ENCODE measurements around the gene CES3.
A peak's percentile ranks its signal among the peaks of the same experiment; 100 is the strongest.

Gene CES3

GRCh38 chr16:67015313-67015731, 54.3 kb downstream of the CES3 start:
- Histone ChIP-seq H3K36me3 (ENCODE audit: control insufficient read depth, insufficient read depth, low read length) (no peaks in the 10 kb centered on the region), H3K4me3 (ENCODE audit: insufficient read depth, low read depth, low read length, poor library complexity, severe bottlenecking) (no peak overlapping the region), H3K27ac (ENCODE audit: insufficient read depth, low read length, poor library complexity, severe bottlenecking) (no peak overlapping the region), H3K9me3 (ENCODE audit: control insufficient read depth, low read length) (no peaks in the 10 kb centered on the region), H3K27me3 (replicated peaks; ENCODE audit: control insufficient read depth, insufficient read depth, low read length, poor library complexity, severe bottlenecking) (no peaks in the 10 kb centered on the region), H3K4me1 (ENCODE audit: control insufficient read depth, insufficient read depth, low read length, poor library complexity, severe bottlenecking) (peaks cover 14% of the 10 kb centered on the region)
- no peak for DNase-seq

DNA sequence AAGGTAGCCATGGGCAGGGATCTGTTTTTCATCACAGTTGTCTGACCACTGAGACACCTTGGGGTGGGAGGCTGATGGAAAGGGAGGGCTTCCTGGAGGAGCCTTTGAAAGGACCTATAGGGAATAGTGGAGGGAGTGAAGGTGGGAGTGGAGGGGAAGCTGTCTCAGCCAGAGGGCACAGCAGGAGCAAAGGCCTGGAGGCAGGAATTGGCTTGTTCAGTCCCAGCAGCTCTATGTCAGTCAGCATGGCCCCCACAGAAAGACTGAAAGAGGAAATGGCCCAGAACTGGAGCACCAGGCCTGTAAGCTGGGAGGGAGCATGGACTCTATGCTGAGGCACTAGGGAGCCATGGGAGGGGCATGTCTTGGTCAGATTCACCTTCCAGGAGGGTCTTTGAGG, 55.1 kb downstream of the CES3 start:
- Histone ChIP-seq H3K27ac (ENCODE audit: insufficient read depth, low read length, poor library complexity, severe bottlenecking) (no peak overlapping the region), H3K9me3 (ENCODE audit: control insufficient read depth, low read length) (no peaks in the 10 kb centered on the region), H3K4me3 (ENCODE audit: insufficient read depth, low read depth, low read length, poor library complexity, severe bottlenecking) (no peak overlapping the region), H3K4me1 (ENCODE audit: control insufficient read depth, insufficient read depth, low read length, poor library complexity, severe bottlenecking) (peaks cover 14% of the 10 kb centered on the region), H3K36me3 (ENCODE audit: control insufficient read depth, insufficient read depth, low read length) (no peaks in the 10 kb centered on the region), H3K27me3 (replicated peaks; ENCODE audit: control insufficient read depth, insufficient read depth, low read length, poor library complexity, severe bottlenecking) (no peaks in the 10 kb centered on the region)
- no peak for DNase-seq

- no peaks in the 10 kb centered on the region for H3K9me3 ChIP-seq (ENCODE audit: control insufficient read depth, low read length)
- H3K4me1 ChIP-seq (ENCODE audit: control insufficient read depth, insufficient read depth, low read length, poor library complexity, severe bottlenecking), result peaks cover 14% of the 10 kb centered on the region
- no peak overlapping the region for H3K4me3 ChIP-seq (ENCODE audit: insufficient read depth, low read depth, low read length, poor library complexity, severe bottlenecking)
- no peaks in the 10 kb centered on the region for H3K36me3 ChIP-seq (ENCODE audit: control insufficient read depth, insufficient read depth, low read length)
- H3K27ac ChIP-seq (ENCODE audit: insufficient read depth, low read length, poor library complexity, severe bottlenecking), result no peak overlapping the region
- DNase-seq, result no peak
- H3K27me3 ChIP-seq (replicated peaks; ENCODE audit: control insufficient read depth, insufficient read depth, low read length, poor library complexity, severe bottlenecking), result no peaks in the 10 kb centered on the region
Measured at GRCh38 chr16:67016681-67017420, 55.8 kb downstream of the CES3 start.

DNA sequence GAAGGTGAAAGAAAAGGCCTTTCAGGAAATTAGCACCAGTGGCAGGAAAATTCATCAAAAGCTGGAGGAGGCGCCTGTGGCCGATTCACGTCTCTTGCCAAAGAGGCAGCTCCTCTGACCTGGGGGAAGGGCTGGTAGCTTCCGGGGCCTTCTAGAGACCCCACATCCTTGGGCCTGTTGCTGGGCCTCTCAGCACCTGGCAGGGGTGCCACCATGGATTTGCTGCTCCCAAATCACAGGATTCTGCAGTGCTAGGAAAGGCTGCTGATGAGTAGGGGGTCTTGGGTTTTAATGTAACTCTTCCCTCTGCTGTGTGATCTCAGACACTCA, 56.3 kb downstream of the CES3 start:
- Histone ChIP-seq H3K4me3 (ENCODE audit: insufficient read depth, low read depth, low read length, poor library complexity, severe bottlenecking) (no peak overlapping the region), H3K9me3 (ENCODE audit: control insufficient read depth, low read length) (no peaks in the 10 kb centered on the region), H3K27ac (ENCODE audit: insufficient read depth, low read length, poor library complexity, severe bottlenecking) (no peak overlapping the region), H3K4me1 (ENCODE audit: control insufficient read depth, insufficient read depth, low read length, poor library complexity, severe bottlenecking) (peaks cover 14% of the 10 kb centered on the region), H3K36me3 (ENCODE audit: control insufficient read depth, insufficient read depth, low read length) (no peaks in the 10 kb centered on the region), H3K27me3 (replicated peaks; ENCODE audit: control insufficient read depth, insufficient read depth, low read length, poor library complexity, severe bottlenecking) (no peaks in the 10 kb centered on the region)
- DNase-seq, result no peak

DNA sequence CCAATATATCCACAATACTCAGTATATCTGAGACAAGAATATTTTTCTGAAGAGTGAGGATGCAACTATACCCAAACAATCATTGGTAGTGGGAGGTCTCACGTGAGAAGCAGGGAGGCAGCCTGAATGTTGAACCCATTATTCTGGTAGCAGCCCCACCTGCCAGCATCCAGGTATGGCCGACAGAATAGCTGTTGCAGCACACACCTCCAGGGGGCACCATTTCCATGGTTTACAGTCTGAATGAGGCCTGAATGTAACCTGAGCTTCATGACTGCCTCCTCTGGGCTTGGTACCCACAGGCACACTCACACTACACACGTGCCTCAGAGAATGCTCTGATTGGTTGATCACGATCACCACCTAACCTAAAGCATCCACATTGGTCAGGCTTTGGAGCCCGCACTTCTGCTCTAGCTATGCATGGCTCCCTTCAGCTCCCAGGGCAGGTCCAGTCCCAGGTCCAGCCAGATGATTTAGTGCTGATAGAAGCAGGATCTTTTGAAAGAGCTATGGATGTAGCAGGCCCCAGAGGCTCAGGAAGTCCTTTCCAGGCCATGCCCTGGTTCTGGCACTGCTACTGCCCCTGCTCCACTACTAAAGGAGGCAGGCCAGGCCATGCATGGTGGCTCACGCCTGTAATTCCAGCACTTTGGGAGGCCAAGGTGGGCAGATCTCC, 56.9 kb downstream of the CES3 start:
- no peak overlapping the region for H3K4me3 ChIP-seq (ENCODE audit: insufficient read depth, low read depth, low read length, poor library complexity, severe bottlenecking)
- H3K36me3 ChIP-seq (ENCODE audit: control insufficient read depth, insufficient read depth, low read length), result no peaks in the 10 kb centered on the region
- H3K27me3 ChIP-seq (replicated peaks; ENCODE audit: control insufficient read depth, insufficient read depth, low read length, poor library complexity, severe bottlenecking), result no peaks in the 10 kb centered on the region
- H3K27ac ChIP-seq (ENCODE audit: insufficient read depth, low read length, poor library complexity, severe bottlenecking), result no peak overlapping the region
- peaks cover 14% of the 10 kb centered on the region for H3K4me1 ChIP-seq (ENCODE audit: control insufficient read depth, insufficient read depth, low read length, poor library complexity, severe bottlenecking)
- DNase-seq, result peak; percentile 64 to 76 (median 67)
- no peaks in the 10 kb centered on the region for H3K9me3 ChIP-seq (ENCODE audit: control insufficient read depth, low read length)

DNA sequence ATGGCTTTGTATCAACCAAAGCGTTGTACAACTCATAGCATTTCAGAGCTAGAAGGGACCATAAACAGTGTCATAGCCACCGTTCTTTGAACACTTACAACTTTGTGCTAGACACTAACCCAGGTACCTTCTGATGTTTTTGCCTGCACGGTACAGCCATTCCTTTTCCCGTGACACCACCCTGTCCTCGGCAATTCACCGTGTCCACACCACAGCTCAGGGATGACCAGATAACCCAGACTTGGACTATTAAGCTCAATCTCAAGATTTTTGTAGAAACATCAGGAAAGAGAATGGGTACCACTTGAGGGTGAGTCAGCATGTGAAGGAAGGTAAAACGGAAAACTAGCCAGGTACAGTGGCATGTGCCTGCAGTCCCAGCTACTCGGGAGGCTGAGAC, 58.1 kb downstream of the CES3 start:
- Histone ChIP-seq H3K4me1 (ENCODE audit: control insufficient read depth, insufficient read depth, low read length, poor library complexity, severe bottlenecking) (peaks cover 5% of the 10 kb centered on the region), H3K27ac (ENCODE audit: insufficient read depth, low read length, poor library complexity, severe bottlenecking) (no peak overlapping the region), H3K4me3 (ENCODE audit: insufficient read depth, low read depth, low read length, poor library complexity, severe bottlenecking) (no peak overlapping the region), H3K36me3 (ENCODE audit: control insufficient read depth, insufficient read depth, low read length) (no peaks in the 10 kb centered on the region), H3K27me3 (replicated peaks; ENCODE audit: control insufficient read depth, insufficient read depth, low read length, poor library complexity, severe bottlenecking) (no peaks in the 10 kb centered on the region), H3K9me3 (ENCODE audit: control insufficient read depth, low read length) (no peaks in the 10 kb centered on the region)
- DNase-seq, result no peak

DNA sequence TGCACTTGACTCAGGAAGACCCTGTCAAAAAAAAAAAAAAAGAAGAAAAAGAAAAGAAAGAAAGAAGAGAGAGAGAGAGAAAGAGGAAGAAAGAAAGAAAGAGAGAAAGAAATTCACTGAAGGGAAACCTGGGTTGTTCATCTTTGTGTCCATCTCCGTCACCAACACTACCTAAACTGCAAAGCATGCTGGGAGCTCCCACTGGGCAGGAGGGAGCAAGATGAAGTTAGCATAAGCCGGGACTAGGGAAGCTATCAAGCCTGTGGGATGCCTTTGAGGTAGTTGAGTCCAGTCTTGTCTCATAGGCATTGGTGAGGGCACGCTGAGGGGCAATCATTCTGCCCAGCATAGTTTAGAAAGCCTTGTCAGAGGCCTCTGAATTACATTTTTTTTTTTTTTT, 60.3 kb downstream of the CES3 start:
- no peak overlapping the region for H3K4me3 ChIP-seq (ENCODE audit: insufficient read depth, low read depth, low read length, poor library complexity, severe bottlenecking)

GRCh38 chr16:67022531-67023214, 61.6 kb downstream of the CES3 start:
- Histone ChIP-seq H3K27ac (ENCODE audit: insufficient read depth, low read length, poor library complexity, severe bottlenecking) (no peak overlapping the region), H3K4me1 (ENCODE audit: control insufficient read depth, insufficient read depth, low read length, poor library complexity, severe bottlenecking) (no peaks in the 10 kb centered on the region)

More for the DNA sequence above, 60.3 kb downstream of the CES3 start:
- H3K9me3 ChIP-seq (ENCODE audit: control insufficient read depth, low read length), result no peaks in the 10 kb centered on the region
- no peaks in the 10 kb centered on the region for H3K4me1 ChIP-seq (ENCODE audit: control insufficient read depth, insufficient read depth, low read length, poor library complexity, severe bottlenecking)
- H3K36me3 ChIP-seq (ENCODE audit: control insufficient read depth, insufficient read depth, low read length), result no peaks in the 10 kb centered on the region
- H3K27ac ChIP-seq (ENCODE audit: insufficient read depth, low read length, poor library complexity, severe bottlenecking), result no peak overlapping the region
- no peaks in the 10 kb centered on the region for H3K27me3 ChIP-seq (replicated peaks; ENCODE audit: control insufficient read depth, insufficient read depth, low read length, poor library complexity, severe bottlenecking)
- DNase-seq, result no peak

GRCh38 chr16:67023689-67024088, 62.6 kb downstream of the CES3 start:
- DNase-seq, result no peak

More at GRCh38 chr16:67022531-67023214, 61.6 kb downstream of the CES3 start:
- Histone ChIP-seq H3K27me3 (replicated peaks; ENCODE audit: control insufficient read depth, insufficient read depth, low read length, poor library complexity, severe bottlenecking) (no peaks in the 10 kb centered on the region), H3K4me3 (ENCODE audit: insufficient read depth, low read depth, low read length, poor library complexity, severe bottlenecking) (no peak overlapping the region), H3K9me3 (ENCODE audit: control insufficient read depth, low read length) (no peaks in the 10 kb centered on the region), H3K36me3 (ENCODE audit: control insufficient read depth, insufficient read depth, low read length) (no peaks in the 10 kb centered on the region)
- no peak for DNase-seq

More at GRCh38 chr16:67023689-67024088, 62.6 kb downstream of the CES3 start:
- Histone ChIP-seq H3K27me3 (replicated peaks; ENCODE audit: control insufficient read depth, insufficient read depth, low read length, poor library complexity, severe bottlenecking) (no peaks in the 10 kb centered on the region), H3K9me3 (ENCODE audit: control insufficient read depth, low read length) (no peaks in the 10 kb centered on the region), H3K4me1 (ENCODE audit: control insufficient read depth, insufficient read depth, low read length, poor library complexity, severe bottlenecking) (peaks cover 8% of the 10 kb centered on the region), H3K4me3 (ENCODE audit: insufficient read depth, low read depth, low read length, poor library complexity, severe bottlenecking) (no peak overlapping the region), H3K36me3 (ENCODE audit: control insufficient read depth, insufficient read depth, low read length) (no peaks in the 10 kb centered on the region), H3K27ac (ENCODE audit: insufficient read depth, low read length, poor library complexity, severe bottlenecking) (no peak overlapping the region)

Data from effector memory CD4-positive, alpha-beta T cell (primary cell).